HK-2 (cell line): ENCODE data around the gene TP73.
A peak's percentile ranks its signal among the peaks of the same experiment; 100 is the strongest.
"Not testable (repeated sequence)": the region's sequence is repeated elsewhere in the genome, so short reads cannot be mapped to it uniquely, and the experiment has no call there.

Source experiments
- DNase-seq: peaks from one replicate; pipeline ENCODE4 v3.0.0-alpha.2; 2018; ENCODE audit not compliant: unreplicated experiment

Gene TP73

DNA sequence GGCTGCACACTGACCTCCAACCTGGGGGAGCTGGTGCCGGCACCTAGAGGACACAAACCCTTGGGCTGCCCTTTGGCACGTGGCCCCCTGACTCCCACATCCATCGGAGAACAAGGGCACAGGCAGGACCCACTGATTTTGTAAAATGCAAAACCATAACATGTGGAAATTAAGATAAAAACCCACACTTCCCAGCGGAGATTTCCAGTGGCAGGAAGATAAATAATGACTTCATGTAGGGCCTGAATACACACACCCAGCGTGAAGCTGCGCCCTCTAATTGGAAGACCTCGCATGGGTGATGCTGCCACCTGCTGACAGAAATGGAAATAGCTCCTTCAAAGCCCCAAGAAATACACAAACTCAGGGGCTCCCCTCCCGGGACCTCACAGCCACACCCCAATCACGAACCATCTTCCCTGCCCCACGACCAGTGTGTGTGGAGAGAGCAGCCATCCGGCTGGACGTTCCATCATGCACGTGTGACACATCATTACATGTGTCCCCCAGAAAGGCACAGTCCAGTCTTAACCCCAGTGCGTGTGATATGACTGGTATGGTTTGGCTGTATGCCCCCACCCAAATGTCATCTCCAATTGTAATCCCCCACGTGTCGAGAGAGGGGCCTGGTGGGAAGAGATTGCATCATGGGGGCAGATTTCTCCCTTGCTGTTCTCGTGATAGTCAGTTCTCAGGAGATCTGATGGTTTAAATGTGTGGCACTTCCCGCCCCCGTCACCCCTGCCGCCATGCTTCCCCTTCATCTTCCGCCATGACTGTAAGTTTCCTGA lies 33.2 kb upstream of the TP73 start:
- peak; percentile 61 for DNase-seq

- no peak for DNase-seq
These were observed 31.6 kb upstream of the TP73 start for GRCh38 chr1:3620708-3621107.

DNA sequence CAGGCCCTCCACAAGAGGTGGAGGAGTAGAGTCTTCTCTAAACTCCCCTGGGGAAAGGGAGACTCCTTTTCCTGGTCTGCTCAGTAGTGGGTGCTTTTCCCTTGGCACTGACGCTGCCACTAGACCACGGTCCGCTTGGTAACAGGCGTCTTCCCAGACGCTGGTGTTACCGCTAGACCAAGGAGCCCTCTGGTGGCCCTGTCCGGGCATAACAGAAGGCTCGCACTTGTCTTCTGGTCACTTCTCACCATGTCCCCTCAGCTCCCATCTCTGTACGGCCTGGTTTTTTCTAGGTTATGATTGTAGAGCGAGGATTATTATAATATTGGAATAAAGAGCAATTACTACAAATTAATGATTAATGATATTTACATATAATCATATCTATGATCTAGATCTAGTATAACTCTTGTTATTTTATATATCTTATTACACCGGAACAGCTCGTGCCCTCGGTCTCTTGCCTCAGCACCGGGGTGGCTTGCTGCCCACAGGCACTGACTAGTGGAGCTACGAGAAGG lies 31.1 kb upstream of the TP73 start:
- peak; percentile 57 for DNase-seq

- DNase-seq, result not testable (repeated sequence)
These were observed 30.2 kb upstream of the TP73 start for GRCh38 chr1:3622102-3622501.

DNA sequence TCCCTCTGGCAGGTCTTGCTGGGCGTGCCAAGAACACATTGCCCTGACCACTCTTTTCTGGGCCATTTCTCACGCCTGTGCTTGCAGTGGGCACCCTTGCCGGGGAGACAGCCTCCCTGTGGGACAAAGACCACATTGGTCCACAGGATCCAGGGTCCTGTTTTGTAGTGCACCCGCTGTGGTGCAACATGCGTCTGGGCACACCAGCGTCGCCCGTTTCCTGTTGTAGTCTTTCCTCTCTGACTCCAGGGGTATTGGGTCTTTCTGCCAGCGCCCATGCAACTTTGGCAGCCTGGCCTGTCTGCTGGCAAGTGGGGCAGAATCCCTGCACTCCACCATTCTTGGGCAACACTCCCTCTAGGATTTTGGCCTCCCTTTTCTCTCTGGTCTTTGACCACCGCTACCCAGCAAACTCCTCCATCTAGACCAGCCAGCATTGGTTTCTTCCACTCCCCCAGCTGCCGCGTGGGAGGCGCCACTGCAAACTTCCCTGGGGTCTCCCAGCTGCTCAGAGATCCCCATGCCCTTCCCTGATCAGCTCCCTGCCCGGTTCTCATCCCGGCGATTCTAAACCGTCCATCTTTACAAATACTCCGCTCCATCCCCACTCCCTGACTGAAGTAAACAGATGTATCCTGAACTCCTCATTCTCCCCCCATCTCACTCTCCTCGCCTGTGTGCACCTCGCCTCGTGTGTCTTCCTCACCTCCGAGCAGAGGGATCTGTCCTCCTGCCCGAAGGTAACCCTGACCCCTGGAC lies 28.7 kb upstream of the TP73 start:
- no peak for DNase-seq

DNA sequence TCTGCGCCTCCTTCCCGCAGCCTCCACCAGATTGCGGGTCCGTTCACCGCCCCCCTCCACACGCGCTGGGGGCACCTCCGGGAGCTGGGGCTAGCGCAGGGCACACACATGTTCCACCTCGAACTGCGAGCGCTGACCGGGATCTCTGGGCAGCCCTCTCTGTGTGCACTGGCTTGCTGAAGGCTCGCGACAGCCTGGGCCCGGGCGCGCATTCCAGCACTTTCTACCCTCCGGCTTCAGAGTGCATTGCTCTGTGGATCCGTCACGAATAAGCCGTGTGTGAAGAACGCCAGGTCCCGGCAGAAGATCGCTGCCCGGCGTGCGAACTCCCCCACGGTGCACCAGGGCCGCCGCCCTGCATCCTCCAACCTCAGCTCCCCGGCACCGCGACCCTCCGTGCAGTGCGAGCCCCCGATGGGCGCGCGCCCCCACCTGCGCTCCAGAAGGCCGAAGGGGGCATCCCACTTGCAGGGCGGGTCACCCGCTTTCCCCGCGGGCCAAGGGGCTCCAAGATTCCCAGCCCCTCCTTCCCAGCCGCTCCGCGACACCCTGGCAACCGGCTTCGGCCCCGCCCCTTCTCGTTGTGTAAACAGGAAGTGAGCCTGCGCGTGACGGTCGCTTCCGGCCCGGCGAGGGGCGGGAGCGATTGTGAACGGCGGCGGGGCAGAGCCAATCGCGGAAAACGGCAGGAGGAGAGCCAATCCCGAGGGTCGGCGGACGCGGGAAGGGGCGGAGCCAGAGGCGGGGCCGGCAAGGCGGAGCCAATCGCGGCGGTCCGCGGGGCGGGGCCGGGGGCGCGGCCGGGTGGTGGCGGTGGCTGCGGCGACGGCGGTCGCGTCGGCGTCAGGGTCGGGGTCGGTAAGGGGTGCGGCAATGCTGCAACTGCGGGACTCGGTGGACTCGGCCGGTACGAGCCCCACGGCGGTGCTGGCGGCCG lies 27.8 kb upstream of the TP73 start, which contains the start of gene TPRG1L:
Gene TPRG1L, plus strand, starts transcription at position 816 of the 937 bp plus-strand sequence. Its CDS starts 58 bp downstream, at position 874.
- DNase-seq, result peak; percentile 98

DNA sequence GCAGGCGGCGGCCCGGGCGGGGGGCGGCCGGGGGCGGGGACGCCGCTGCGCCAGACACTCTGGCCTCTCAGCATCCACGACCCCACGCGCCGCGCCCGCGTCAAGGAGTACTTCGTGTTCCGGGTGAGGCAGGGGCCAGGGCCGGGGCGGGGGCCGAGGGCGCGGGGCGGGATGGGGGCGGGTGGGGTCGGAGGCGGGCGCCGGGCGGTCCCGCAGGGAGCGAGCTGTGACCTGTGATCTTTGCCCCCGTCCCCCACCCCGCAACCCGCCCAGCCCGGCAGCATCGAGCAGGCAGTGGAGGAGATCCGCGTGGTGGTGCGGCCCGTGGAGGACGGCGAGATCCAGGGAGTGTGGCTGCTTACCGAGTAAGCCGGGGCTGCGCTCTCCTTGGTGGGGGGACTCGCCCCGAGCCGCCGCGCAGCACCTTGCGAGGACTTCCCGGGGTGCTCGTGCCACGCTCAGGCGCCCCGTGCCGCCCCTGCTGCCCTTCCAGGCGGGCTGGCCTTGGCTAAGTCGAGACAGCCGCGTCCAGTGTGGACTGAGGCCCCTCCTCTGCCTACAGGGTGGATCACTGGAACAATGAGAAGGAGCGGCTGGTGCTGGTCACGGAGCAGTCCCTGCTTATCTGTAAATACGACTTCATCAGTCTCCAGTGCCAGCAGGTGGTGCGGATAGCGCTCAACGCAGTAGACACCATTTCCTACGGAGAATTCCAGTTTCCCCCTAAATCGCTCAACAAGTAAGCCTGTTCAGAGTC lies 27.0 kb upstream of the TP73 start:
- no peak for DNase-seq

- no peak for DNase-seq
These were observed 26.3 kb upstream of the TP73 start for GRCh38 chr1:3626025-3626424.

DNA sequence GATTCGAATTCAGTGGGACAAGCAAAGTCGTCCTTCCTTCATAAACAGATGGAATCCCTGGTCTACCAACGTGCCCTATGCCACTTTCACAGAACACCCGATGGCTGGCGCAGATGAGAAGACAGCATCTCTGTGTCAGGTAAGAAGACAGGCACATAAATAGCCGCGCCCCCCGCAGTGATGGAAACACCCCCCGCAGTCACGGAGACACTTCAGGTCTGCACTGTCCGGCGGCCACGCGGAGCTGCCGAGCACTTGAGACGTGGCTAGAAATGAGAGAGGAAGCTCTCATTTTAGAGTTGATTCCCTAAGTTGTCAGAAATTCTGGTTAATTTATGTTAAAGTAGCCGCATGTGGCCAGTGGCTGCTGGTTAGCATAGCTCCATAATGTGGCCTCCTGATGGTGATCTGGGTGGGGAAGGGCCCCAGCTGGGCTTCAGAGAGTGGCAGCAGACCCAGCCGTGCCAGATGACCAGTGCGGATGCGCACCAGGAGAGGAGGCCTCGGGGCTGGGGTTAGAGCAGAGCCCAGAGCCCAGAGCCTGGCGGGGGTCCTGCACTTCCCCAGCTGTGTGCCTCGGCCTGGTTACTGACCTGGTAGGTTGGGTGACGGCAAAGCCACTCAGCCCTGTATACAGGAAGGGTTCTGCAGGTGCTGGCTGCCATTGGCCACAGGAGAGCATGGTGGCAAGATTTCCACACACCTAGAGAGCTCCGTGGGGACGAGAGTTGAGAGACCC lies 24.6 kb upstream of the TP73 start:
- DNase-seq, result no peak

GRCh38 chr1:3628445-3628844 lies 23.9 kb upstream of the TP73 start:
- DNase-seq, result no peak

DNA sequence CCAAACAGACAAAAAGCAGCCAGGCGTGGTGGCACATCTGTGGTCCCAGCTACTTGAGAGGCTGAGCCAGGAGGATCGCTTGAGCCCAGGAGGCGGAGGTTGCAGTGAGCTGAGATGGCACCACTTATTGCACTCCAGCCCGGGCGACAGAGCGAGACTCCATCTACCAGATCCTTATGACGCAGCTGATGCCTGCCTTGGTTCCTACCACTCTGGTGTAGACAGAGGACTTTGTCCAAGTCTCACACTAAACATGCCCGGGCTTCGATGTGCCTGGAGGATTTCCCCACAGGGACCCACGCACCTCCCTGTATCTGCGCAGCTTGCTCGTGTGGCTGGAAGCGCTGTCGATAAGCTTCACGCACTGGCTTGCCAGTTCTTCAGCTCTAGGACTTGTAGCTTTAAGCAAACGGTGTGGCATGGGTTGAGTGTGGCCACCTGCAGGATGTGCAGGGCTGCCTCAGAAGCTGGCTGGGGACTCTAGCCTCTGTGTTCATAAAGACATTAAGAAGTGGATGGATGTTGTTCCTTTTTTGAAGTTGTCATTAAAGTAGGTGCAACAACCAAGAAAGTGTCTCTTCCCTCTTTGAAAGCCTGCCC lies 22.7 kb upstream of the TP73 start:
- DNase-seq, result no peak

- DNase-seq, result no peak
These were observed 22.1 kb upstream of the TP73 start for GRCh38 chr1:3630161-3630611.

DNA sequence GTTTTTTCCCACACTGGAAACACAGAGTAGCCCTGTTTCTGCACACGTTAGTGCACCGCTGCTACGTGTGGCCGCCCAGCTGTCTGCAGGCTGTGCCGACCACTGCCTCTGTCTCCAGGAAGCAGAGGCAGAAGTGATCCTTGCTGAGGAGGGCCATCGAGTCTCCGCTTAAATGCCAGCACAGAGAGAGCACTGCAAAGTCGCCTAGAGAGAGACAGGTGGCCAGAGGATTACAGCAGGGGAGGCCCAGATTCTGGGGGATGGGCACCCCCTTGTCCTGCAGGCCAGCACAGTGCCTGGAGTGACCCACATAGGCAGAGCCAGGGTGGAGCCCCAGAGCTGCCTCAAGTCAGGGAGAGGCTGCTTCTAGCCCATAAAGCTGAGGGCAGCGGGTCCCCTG lies 21.4 kb upstream of the TP73 start:
- no peak for DNase-seq

DNA sequence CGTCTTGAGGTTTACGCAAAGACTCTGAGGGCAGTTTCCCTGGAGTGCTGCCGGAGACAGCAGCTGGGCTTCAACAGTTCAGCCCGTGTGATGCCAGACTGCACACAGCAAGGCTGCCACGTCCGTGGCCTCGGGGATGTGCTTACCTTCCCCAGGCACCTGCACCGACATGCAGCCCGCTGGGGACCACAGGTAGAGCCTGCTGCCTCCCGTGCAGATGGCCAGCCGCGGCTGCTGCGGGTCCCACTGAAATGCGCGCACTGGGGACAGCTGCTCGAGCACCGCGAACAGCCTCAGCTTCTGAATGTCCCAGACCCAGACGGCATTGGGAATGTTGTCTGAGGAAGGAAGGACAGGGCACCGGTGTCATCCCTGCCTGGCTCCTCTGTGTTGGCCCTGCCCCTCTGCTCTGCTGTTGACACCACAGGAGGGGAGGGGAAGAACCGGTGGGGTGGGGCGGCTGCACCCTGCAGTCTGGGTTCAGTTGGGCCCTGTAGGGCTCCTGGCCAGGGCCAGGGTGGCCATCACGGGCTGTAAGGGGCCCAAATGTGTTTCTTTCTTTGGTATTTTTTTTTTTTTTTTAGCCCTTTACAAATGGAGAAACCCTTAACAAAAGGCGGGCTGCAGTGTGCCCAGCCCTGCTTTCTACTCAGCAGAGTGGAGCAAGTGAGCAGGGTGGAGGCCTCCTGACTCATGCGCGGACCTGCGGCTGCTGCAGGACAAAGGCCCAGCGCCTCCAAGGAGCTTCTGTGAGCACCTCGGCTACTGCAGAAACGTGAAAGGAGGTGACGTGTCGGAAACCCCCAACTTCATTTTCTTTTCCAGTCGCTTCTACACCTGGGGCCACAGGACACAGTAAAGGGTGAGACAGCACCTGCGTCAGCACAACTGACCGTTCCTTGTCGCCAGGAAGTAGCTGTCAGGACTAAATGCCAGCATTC lies 20.7 kb upstream of the TP73 start:
- no peak for DNase-seq

DNA sequence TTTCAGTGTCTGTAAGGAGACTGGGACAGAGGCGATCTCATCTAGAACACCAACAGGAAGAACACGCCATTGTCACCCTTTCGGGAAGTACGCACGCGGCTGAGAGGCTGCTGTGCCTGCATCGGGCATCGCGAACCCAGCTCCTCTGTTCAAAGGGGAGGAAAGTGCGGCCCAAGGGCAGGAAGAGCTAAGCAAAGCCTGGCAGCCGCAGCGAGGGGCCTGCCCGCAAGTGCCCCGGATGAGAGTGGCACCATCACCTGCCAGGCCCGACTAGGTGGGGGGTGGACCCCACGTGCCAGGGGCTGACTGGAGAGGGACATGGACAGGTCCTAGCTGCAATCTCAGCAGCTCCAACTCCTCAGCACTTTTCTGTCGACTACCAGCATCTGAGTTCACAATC lies 20.0 kb upstream of the TP73 start:
- no peak for DNase-seq

DNA sequence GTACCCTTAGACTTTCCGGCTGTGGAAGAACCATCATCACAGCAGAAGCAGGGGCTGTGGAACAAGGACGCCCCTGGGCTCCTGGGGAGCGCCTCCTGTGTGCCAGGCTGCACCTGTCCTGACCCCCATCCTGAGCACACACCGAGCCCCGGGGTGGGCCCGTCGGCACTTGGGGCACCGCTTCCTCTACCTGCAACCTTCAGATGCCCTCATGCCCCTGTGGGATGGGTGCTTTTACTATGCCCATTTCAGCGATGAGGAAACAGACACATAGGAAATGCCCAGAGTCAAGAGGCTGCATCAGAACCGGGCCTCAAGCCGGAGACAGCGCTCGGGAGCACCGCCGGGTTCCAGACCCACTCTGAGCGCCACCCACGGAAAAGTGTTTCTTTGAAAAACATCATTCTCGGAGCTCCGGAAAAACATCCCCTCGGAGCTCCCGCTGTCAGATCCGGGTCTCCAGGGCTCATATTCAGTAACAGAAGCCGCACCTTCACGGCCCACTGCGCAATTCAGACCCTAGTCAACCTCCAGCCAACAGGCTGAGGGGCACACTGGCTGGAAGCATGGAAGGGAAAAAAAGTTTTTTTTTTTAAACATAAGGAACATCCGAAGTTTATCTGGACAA lies 19.5 kb upstream of the TP73 start:
- no peak for DNase-seq

DNA sequence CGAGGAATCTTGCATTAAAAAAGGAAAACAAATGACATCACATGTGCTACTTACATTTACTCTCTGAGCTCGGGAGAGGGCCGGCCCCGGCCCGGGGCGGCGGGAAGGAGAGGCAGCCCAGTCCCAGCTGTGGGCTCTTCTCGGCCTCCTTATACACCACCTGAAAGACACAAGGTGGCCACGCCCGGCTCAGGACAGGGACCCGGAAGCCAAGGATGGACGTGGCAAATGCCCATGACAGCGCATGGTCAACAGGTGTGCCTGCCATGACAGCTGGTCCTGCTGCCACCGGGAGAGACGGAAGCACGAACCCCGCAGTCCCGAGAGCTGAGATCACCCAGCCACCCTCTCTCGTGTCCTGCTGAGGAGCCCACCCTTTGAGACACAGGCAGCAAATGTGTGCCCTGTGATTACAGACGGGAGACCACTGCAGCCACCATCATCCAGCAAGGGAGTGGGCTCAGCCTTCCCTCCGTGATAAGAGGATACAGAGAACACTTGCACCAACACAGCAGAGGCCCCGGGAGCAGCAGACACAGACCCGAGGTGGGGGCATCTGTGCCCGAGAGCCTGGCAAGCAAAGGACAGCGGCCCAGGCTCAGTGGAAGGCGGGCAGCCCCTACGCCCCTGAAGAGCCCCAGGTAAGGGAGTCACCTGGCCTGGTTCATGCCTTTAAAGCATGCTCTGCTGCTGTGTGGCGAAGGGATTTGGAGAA lies 18.8 kb upstream of the TP73 start:
- no peak for DNase-seq
